Right ventricle myocardium superior (tissue), 1 donor: ENCODE measurements around the gene ZNF385B. TPM values are rescaled to one million over a fixed set of nuclear protein-coding genes. Genes with fewer than 3 reads are reported as not detected.

Experiments used
- ATAC-seq: fragments of 200-7000 bp; cut with Tn5 transposase; one replicate; pipeline ENCODE4 v1.9.1; 2020; ENCODE audit warnings: mild to moderate bottlenecking; ENCODE audit not compliant: poor library complexity
- DNase-seq: peaks from one replicate; pipeline ENCODE4 v3.0.0-alpha.2; 2020
- intact Hi-C: fragments of 100-400 bp; cut with DNase I; formaldehyde crosslinking; loops from one replicate; pipeline ENCODE4 v1.11.2; 2022
- total RNA-seq: library from RNA; stranded (reverse); fragmentation: NEBNext Ultra II Directional; extraction: Animal tissue kit (Norgen Biotek cat#: 25700); gene quantifications from one replicate; pipeline ENCODE4 v1.2.1, GENCODE V29; 2021
- donor health status: DM: no; HTN: yes; CAD: no; lungs with severe emphysema.

ZNF385B gene
- total RNA-seq, 1 donor from 2014 or later = 0.46 TPM

DNA sequence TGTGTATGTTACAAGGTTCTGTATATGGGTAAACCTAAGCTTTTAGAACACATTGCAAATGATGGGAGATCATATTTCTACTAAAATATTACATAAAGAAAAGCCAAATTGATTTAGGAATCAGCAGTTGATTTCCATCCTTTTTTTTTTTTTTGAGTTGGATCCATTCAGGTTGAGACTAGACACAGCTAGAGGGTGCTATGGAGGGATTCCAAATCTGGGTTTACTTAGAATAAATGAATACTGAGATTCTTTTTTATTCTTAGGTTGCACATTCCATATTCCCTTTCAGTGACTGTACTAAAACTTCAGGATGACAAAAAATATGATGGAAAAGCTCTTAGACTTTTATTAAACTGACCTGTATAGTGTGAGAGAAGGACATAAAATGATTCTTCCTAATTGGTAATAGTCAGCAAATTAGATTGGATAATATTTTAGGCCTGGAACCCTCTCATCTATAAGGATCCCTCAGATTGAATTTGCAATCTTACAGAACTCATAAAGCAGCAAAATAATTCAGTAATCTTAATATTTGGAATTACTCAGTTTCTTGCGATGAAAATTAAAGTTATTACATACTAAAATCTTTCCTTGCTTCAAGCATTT is 413.5 kb downstream of the ZNF385B start:
- ATAC-seq (no peak), DNase-seq (no peak)
- intact Hi-C loops = no loop called here

DNA sequence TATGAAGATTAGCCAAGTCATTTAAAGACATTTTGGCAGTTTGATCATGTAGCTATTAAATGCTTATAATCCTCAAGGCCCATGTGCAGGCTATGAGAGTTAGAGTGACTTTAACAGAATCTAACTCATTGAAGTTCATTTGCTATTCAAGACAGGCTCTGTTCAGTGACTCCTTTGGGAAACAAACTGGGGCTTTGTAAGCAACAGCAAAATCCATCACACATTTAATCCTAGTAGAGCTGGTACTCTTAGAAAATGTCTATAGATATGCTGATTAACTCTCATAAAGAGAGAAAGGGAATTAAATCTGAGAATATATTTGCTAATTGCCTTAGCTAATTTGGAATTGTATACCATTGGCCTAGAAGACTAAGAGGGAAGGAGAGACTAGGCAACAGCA is 414.0 kb downstream of the ZNF385B start:
- ATAC-seq (no peak), DNase-seq (no peak)
- intact Hi-C loops = no loop called here

GRCh38 chr2:179446476-179447141 is 414.8 kb downstream of the ZNF385B start:
- intact Hi-C loops = no loop called here
- no peak for DNase-seq
- ATAC-seq = no peak

GRCh38 chr2:179444056-179444455 is 417.4 kb downstream of the ZNF385B start:
- DNase-seq (peak; percentile 34), ATAC-seq (peak; percentile 76)
- intact Hi-C loops = no loop called here

DNA sequence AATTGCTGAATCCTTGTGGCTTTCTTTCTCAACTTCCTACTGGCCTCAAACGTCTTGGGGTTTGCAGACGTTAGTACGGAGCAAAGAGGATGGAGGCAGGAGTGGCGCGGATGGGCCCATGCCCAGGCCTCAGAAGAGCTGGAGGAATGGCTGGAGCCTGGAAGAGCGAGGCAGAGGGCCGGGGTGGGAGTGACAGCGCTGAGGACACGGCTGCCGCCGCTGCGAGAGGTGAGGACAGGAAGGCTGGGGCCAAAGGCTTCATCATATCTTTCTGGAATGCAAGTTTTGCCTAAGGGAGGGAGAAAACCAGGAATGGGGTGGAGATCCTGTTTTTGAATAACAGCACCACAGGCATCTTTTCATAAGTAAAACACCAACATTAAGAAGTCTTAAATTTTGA is 418.2 kb downstream of the ZNF385B start:
- peak; percentile 83 for ATAC-seq
- intact Hi-C loops = no loop called here
- DNase-seq = peak; percentile 73

- intact Hi-C loops = no loop called here
- no peak for ATAC-seq
- no peak for DNase-seq
These were observed 419.2 kb downstream of the ZNF385B start for GRCh38 chr2:179442206-179442605.

GRCh38 chr2:179441551-179441950 is 419.9 kb downstream of the ZNF385B start:
- ATAC-seq (no peak), DNase-seq (no peak)
- intact Hi-C loops = no loop called here

DNA sequence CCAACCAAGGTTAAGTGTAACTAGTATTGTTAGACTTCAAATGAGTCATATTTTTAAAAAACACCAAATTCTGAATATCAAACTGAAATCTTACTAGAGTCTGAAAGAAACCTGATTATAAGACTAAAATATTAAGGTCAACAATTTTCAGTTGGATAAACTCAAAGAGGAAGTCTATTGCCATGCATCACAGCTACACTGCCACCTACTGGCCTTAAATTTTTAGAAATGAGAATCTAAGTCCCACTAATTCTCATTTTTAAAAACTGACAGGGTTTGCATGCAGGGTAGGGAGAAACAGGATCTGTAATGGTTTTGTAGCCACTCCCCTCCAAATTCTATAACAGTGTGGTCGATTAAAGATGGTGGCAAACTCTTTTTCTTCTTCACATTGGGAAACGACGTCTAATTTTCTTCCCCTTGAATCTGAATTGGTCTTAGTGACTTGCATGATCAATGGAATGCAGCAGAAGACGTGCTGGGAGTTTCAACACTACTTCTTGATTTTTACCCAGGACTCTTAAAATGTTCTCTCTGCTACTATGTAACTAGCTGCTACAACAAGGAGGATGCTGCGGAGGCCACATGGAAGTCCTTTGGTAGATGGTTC is 420.7 kb downstream of the ZNF385B start:
- DNase-seq (no peak), ATAC-seq (no peak)
- intact Hi-C loops = no loop called here

- DNase-seq (no peak), ATAC-seq (no peak)
- intact Hi-C loops = no loop called here
These were observed 422.8 kb downstream of the ZNF385B start for GRCh38 chr2:179438654-179439053.

- intact Hi-C loops = no loop called here
These were observed 424.0 kb downstream of the ZNF385B start for GRCh38 chr2:179437430-179437829.

DNA sequence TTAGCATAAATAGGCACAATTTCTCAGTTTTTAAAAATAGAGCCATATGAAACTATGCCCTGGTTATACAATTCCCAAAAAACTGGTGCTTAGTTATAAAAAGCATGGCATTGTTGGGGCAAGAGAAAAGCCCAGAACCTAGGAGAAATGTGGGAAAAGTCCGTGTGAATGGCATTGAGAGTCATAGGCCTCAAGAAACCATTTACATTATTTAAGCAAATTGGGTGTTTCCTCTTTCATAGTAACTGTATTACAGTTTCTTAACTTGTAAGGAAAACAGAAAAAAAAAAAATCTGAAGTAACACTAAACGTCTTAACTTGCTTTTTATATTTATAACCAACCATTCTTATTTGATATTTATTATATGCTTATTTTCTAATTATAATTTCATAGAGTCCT is 425.8 kb downstream of the ZNF385B start:
- intact Hi-C loops = no loop called here
- DNase-seq (no peak), ATAC-seq (no peak)

More at GRCh38 chr2:179437430-179437829, 424.0 kb downstream of the ZNF385B start:
- ATAC-seq (no peak), DNase-seq (no peak)

GRCh38 chr2:179435000-179435399 is 426.4 kb downstream of the ZNF385B start:
- ATAC-seq = no peak
- intact Hi-C loops = no loop called here
- DNase-seq = no peak

DNA sequence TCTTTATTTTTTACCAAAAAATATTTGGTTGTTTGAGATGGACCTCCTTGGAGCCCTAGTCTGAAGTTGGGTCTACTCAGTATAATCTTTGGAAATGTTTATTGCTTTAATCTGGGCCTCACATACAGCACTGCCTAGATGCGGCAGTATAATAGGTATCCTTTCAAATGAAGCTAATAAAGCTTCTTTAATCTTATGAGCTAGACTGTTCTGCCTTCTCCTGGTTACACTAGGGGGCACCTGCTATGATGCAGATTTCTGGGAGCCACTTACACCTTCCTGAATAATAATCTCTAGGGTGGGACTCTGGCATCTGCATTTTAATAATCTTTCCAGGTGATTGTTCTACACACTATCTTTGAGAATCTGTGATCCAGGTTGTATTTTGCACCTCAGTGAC is 427.1 kb downstream of the ZNF385B start:
- intact Hi-C loops = no loop called here
- ATAC-seq = no peak
- no peak for DNase-seq

GRCh38 chr2:179432751-179433150 is 428.7 kb downstream of the ZNF385B start:
- intact Hi-C loops = no loop called here
- ATAC-seq (no peak), DNase-seq (no peak)

- ATAC-seq (no peak), DNase-seq (no peak)
- intact Hi-C loops = no loop called here
These were observed 431.8 kb downstream of the ZNF385B start for GRCh38 chr2:179429597-179429996.

DNA sequence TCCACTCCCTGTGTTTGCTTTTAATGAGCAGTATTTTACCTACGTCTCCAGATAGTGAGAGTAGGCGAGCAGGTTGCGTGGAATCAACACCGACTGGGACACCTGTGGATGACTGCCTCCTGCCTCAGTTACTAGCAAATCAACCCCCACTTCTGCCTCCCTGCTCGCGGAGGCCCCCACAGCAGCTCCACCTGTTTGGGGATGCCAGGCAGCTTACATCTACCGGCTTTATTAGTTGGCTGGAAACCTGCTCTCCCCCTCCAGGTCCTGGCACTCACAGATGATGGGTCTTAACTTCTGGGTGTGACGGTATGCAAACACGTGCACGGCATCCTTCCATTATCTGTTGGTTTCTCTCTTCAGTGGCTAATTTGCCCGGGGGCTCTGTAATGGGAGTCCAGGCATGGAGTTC is 432.3 kb downstream of the ZNF385B start:
- ATAC-seq = no peak
- intact Hi-C loops = no loop called here
- no peak for DNase-seq

GRCh38 chr2:179428649-179429048 is 432.8 kb downstream of the ZNF385B start:
- ATAC-seq (peak; percentile 51), DNase-seq (no peak)
- intact Hi-C loops = no loop called here

- intact Hi-C loops = no loop called here
- ATAC-seq (no peak), DNase-seq (no peak)
These were observed 434.3 kb downstream of the ZNF385B start for GRCh38 chr2:179427065-179427464.

GRCh38 chr2:179424571-179424970 is 436.8 kb downstream of the ZNF385B start:
- ATAC-seq (no peak), DNase-seq (no peak)
- intact Hi-C loops = no loop called here

GRCh38 chr2:179422037-179422643 is 439.3 kb downstream of the ZNF385B start:
- intact Hi-C loops = loop anchor here (2.0 kb wide), 1 partner anchor 329 kb away; no protein-coding TSS in a partner anchor
- ATAC-seq (peak; percentile 73), DNase-seq (peak; percentile 75)
